ENCODE results near the gene COLGALT1. TPM values are rescaled to one million over a fixed set of nuclear protein-coding genes. Genes with fewer than 3 reads are reported as not detected.

COLGALT1 gene
- total and polyA plus RNA-seq, 9 of the 15 experiments (the other 6 are each of a cell fraction or from before 2014, with no cell fraction given) = 4.9 to 119 (median 82.6) TPM

DNA sequence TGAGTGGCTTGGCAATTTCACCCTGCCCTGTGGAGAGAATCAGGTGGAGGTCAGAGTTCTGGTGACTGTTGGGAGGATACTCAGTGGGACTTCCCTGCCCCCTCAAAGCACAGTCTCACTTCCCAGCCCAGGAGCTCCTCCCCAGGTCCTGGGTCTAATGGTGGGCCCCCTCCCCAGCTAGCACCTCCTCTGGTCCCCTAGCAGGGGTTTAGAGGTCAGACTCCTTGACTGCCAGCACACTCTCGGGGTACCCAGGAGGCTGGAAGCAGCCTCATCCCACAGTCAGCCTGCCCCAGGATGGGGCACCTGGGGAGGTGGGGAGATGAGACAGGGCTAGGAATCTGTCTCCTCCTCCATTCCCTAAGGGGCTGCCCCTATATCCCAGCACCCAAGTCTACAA is 65.2 kb downstream of the COLGALT1 start:
- POLR2A ChIA-PET = interaction anchor here (1.3 kb wide), 1 partner anchor 14 kb away, joined by 4 read pairs; no protein-coding TSS in a partner anchor

DNA sequence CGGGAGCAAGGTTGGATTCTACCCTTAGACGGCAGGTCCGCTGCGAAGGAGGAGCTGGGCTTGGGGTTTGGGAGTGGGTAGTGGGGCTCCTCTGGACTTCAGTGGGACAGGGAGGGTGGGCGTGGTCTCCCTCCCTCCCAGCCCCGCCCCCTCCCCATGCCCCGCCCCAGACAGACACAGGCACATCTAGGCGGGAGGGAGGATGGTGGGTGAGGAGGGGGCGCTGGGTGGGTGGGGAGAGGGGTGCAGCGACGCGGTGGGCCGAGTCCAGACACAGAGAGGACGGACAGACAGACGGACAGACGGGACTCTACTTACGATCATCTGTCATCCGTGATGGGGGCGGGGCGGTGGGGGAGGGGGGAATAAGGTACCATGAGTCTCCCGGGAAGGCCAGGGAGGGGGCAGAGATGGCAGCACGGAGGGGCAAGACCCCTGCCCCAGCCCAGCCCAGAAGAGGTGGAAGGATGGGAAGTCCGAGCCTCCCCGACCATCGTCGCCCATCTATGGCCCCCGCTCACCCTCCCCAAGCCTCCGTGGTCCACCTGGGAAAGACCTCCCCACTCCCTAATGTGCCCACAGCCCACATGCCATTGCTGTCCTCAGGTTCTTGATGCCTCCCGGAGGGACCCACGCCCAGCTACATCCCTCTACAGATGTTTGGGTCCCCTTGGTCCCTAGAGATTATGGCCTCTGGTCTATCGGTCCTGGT is 67.9 kb downstream of the COLGALT1 start:
- H2AFZ ChIP-seq (ENCODE audit: low read depth, low read length) = no peak overlapping the region
- DNase-seq (ENCODE audit: extremely low read depth in 1 of 4, low spot score in 3 of 4) (peak in 2 of 4 experiments; percentile 45 to 52), FAIRE-seq (no peak), ATAC-seq (peak; percentile 66; the same call in 2 of the 3 replicates)
- H3K4me1 ChIP-seq (replicated peaks in 1 of 2; ENCODE audit: control insufficient read depth in 2 of 2, insufficient read depth in 2 of 2, low read length in 2 of 2) = peaks cover 0 to 6% of the 10 kb centered on the region in 2 experiments; a peak in 1 of 5 replicates
- H3K4me2 ChIP-seq (ENCODE audit: insufficient read depth, low read length) = no peak overlapping the region
- 36% methylated on average over 9 of the region's 31 CpGs for WGBS (ENCODE audit: insufficient coverage, low coverage, missing lambda C conversion rate)
- no TSS peak for BruUV-seq (replicated peaks)
- H3K4me3 ChIP-seq = no peak overlapping the region
- no peaks in the 10 kb centered on the region for H3K79me2 ChIP-seq (ENCODE audit: control insufficient read depth, insufficient read depth, low read length)
- H3K27ac ChIP-seq (ENCODE audit: extremely low read depth, low read depth, low read length) = no peak overlapping the region
- peaks cover 8% of the 10 kb centered on the region; the same call in 1 of the 2 replicates for H3K9me3 ChIP-seq (replicated peaks; ENCODE audit: control insufficient read depth, insufficient read depth, low read depth, low read length)
- TF ChIP-seq MTA2 (IDR thresholded peaks at IDR 0.05; ENCODE audit: low read depth) = no peak
- TF ChIP-seq SMARCA5 (IDR thresholded peaks at IDR 0.05) = no peak
- no peak for TF ChIP-seq CCNT2 (IDR thresholded peaks at IDR 0.05; ENCODE audit: borderline replicate concordance, extremely low read depth, insufficient read length, low read depth, low read length)
- no peak for TF ChIP-seq ZNF124 (CRISPR knock-in tag; IDR thresholded peaks at IDR 0.05)
- no peak for TF ChIP-seq SMARCC2 (IDR thresholded peaks at IDR 0.05; ENCODE audit: low read depth)
- TF ChIP-seq, protein P1, sequence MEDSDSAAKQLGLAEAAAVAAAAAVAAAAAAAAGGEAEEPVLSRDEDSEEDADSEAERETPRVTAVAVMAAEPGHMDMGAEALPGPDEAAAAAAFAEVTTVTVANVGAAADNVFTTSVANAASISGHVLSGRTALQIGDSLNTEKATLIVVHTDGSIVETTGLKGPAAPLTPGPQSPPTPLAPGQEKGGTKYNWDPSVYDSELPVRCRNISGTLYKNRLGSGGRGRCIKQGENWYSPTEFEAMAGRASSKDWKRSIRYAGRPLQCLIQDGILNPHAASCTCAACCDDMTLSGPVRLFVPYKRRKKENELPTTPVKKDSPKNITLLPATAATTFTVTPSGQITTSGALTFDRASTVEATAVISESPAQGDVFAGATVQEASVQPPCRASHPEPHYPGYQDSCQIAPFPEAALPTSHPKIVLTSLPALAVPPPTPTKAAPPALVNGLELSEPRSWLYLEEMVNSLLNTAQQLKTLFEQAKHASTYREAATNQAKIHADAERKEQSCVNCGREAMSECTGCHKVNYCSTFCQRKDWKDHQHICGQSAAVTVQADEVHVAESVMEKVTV (CRISPR knock-in tag; IDR thresholded peaks at IDR 0.05) = no peak
- TF ChIP-seq ZNF354B (CRISPR knock-in tag; IDR thresholded peaks at IDR 0.05) = no peak
- TF ChIP-seq RB1 (IDR thresholded peaks at IDR 0.05; ENCODE audit: low read depth) = no peak
- no peak for TF ChIP-seq MLLT1 (IDR thresholded peaks at IDR 0.05)
- ChIA-PET POLR2A (no interaction called here), CTCF (ENCODE audit: low intra/inter-chr PET ratio) (no interaction called here)
- H3K9ac ChIP-seq (ENCODE audit: insufficient read depth in 1 of 2, low read depth in 2 of 2, low read length in 2 of 2) = no peak overlapping the region
- H4K20me1 ChIP-seq (replicated peaks; ENCODE audit: control insufficient read depth, insufficient read depth, low read length) = no peaks in the 10 kb centered on the region; the same call in 1 of the 2 replicates
- intact Hi-C loops (cut with micrococcal nuclease) (no loop called here), in situ Hi-C loops (cut with MboI) (no loop called here)
- no peaks in the 10 kb centered on the region for H3K36me3 ChIP-seq (ENCODE audit: control insufficient read depth, insufficient read depth, low read length)
- no peaks in the 10 kb centered on the region for H3K9me1 ChIP-seq (ENCODE audit: control insufficient read depth, insufficient read depth, low read length)
- H3K27me3 ChIP-seq (ENCODE audit: control insufficient read depth in 2 of 2, insufficient read depth in 2 of 2, low read length in 2 of 2) = peaks cover 0 to 3% of the 10 kb centered on the region in 2 experiments; a peak in 2 of 5 replicates

More for the DNA sequence above, 65.2 kb downstream of the COLGALT1 start:
- 0% methylated on average over 1 of the region's 1 CpG for WGBS (ENCODE audit: insufficient coverage, low coverage, missing lambda C conversion rate)
- Histone ChIP-seq H3K27ac (ENCODE audit: extremely low read depth, low read depth, low read length) (no peak overlapping the region), H4K20me1 (replicated peaks; ENCODE audit: control insufficient read depth, insufficient read depth, low read length) (peaks cover 5% of the 10 kb centered on the region), H3K36me3 (ENCODE audit: control insufficient read depth, insufficient read depth, low read length) (no peaks in the 10 kb centered on the region), H3K4me1 (replicated peaks in 1 of 2; ENCODE audit: control insufficient read depth in 2 of 2, insufficient read depth in 2 of 2, low read length in 2 of 2) (peaks cover 2 to 20% of the 10 kb centered on the region in 2 experiments; a peak in 4 of 5 replicates), H3K4me3 (no peak overlapping the region), H3K79me2 (ENCODE audit: control insufficient read depth, insufficient read depth, low read length) (no peaks in the 10 kb centered on the region), H3K27me3 (ENCODE audit: control insufficient read depth in 2 of 2, insufficient read depth in 2 of 2, low read length in 2 of 2) (no peaks in the 10 kb centered on the region; a peak in 1 of 5 replicates), H3K9me3 (replicated peaks; ENCODE audit: control insufficient read depth, insufficient read depth, low read depth, low read length) (peaks cover 8% of the 10 kb centered on the region; the same call in 1 of the 2 replicates), H2AFZ (ENCODE audit: low read depth, low read length) (no peak overlapping the region), H3K9ac (ENCODE audit: insufficient read depth in 1 of 2, low read depth in 2 of 2, low read length in 2 of 2) (no peak overlapping the region), H3K4me2 (ENCODE audit: insufficient read depth, low read length) (no peak overlapping the region), H3K9me1 (ENCODE audit: control insufficient read depth, insufficient read depth, low read length) (peaks cover 3% of the 10 kb centered on the region)
- no peak for ATAC-seq
- TF ChIP-seq ZC3H11A (IDR thresholded peaks at IDR 0.05; ENCODE audit: low read depth, low read length) (no peak), TCF7L2 (IDR thresholded peaks at IDR 0.05; ENCODE audit: low read depth, low read length) (no peak), ZNF780A (CRISPR knock-in tag; IDR thresholded peaks at IDR 0.05) (no peak)
- intact Hi-C loops (cut with micrococcal nuclease) (no loop called here), in situ Hi-C loops (cut with MboI) (no loop called here)
- no TSS peak for BruUV-seq (replicated peaks)
- CTCF ChIA-PET (ENCODE audit: low intra/inter-chr PET ratio) = no interaction called here
- no peak for DNase-seq (ENCODE audit: extremely low read depth in 1 of 4, low spot score in 3 of 4)
- FAIRE-seq = no peak

Data from K562 (cell line).